Activated B cell treated with CpG ODN at 0.5 μM for 24 hours (primary cell): ENCODE results near the gene FYN. TPM values are rescaled to one million over a fixed set of nuclear protein-coding genes. Genes with fewer than 3 reads are reported as not detected.

Experiments
- total RNA-seq: library from RNA; stranded (reverse); gene quantifications from 2 replicates; pipeline ENCODE4 v1.2.3, GENCODE V29; 2022

The FYN gene
- total RNA-seq, 1 donor from 2014 or later = 64.7 TPM

Other genes starting within 250 kb of the FYN start
- gene CCN6, start 180.7 kb upstream of the FYN start, total RNA-seq = not detected in 2 replicates
- gene TUBE1, start 214.0 kb upstream of the FYN start, total RNA-seq = 24.1 and 28.0 TPM in 2 replicates
- 2.0 and 2.6 TPM in 2 replicates for gene FAM229B, start 214.1 kb upstream of the FYN start, total RNA-seq